Dedifferentiated amniotic fluid mesenchymal stem cell (primary cell): ENCODE measurements around the gene FOXE1.

Experiments used
- DNase-seq: peaks from one replicate; pipeline ENCODE4 v3.0.0-alpha.2; 2016; ENCODE audit errors: extremely low spot score

FOXE1 gene

DNA sequence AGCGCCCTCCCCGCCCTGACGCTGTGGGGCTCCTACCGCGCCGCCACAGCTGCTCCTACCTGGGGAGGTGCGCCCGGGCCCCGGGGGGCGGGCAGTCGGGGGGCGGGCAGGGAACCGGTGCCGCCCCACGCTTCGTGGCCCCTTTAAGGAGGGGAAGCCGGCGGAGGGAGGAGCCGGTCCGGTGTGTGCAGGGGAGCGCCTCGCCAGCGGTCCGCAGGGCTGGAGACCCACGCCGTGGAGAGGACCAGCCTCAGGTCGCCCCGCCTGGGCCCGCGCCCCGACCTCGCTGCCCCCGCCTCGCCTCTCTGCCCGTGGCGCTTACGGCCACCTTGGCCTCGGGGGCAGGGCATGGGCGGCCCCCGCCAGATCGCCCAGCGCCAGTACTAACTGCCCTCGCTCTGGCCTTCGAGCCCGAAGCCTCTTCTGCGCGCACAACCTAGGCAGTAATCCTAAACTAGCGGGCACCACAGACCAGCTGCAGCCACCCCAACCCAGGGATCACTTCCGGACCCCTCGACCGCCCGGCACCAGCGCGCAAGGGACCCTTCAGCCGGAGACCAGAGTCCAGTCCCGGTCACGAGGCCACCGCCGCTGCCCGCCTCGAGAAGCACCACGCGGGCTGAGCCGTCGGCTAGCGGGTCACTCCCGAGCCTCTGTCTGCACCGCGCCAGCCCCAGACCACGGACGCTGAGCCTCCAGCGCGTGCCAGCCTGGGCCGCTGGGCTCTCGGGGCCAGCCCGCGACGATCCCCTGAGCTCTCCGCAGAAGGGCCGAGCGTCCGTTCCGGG lies at the start of gene FOXE1:
Gene FOXE1 (plus strand): TSS at position 171 of the 788 bp plus-strand sequence. CDS start 689 bp downstream, outside the sequence.
- no peak for DNase-seq

DNA sequence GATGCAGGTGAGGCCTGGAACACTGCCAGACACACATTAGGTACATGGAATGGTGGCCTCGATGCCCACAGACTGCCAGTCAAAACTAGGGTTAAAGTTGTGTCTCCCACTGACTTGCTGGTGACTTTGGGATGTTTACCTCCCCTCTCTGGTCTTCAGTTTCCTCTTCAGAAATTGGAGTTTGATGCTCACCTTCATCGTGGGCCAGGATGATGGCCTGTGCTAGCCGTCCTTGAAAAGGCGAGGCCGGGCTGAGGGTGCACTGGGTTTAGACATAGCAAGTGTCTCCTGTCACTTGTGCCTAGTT lies 49.0 kb upstream of the FOXE1 start:
- DNase-seq = no peak

DNA sequence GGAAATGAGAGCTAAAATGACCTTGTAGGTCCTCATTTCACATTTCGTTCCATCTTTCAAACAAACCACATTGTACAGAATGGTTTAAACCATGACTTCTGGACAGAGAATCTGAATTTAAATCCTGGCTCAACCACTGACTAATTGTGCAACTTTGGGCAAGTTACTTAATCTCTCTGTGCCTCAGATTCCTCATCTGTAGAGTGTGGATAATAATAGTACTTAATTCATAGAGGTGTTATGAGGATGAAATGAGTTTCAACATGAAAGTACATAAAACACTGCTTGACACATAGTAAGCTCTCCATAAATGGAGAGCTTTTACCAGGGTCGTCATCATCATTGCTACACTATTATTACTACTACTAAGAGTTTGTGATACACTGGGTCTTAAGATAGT lies 46.3 kb upstream of the FOXE1 start:
- DNase-seq = no peak

DNA sequence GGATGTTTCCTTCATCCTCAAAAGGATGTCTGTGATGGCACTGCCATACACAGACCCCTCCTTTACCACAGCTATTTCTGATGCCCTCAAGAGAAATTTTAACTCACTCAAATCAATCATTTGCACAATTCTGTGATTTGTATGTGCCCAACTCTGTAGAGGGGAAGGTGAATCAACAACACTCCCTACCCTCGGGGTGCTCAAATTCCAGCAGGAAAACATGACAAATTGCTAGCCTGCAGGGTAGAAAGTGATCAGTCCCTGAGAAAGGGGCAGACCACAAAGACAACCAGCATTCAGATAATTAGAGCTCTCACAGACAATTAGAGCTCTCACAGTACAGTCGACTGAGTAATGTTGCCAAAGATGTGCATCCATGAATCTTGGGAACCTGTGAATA lies 45.3 kb upstream of the FOXE1 start:
- DNase-seq = no peak

DNA sequence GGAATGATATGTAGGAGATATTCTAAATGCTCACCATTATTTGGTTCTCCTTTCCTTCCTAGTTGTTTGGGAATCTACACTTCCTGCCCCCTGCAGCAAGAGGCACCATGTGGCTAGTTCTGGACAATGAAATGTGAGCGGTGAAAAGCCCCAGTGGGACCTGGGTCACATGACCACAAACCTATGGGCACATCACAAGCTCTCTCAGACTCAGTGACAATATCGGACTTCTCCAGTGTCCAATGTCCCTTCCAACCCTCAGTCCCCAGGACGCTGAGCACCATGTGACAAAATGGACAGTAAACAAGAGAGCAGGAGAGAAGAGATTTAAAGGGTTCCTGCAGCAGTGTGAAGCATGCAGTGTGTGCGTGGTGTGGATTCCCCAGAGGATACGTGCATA lies 44.6 kb upstream of the FOXE1 start:
- no peak for DNase-seq

DNA sequence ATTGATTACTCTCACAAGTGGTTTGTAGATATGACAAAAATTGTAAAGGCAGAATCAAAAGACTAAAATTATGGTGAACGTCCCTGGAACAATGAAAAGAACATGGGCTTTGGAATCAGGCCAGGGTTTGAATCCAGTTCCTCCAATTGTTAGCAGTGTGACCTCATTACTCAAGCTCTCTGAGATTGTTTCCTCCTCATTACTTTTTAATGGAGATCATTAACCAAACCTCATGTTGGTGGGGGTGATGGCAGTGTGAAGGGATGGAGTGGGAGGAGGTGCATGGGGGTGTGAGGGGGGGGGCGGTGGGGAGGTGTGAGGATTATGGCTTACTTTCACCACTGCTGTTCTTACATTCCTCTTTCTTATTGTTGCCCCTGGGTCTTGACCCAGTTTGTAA lies 44.1 kb upstream of the FOXE1 start:
- DNase-seq = no peak

DNA sequence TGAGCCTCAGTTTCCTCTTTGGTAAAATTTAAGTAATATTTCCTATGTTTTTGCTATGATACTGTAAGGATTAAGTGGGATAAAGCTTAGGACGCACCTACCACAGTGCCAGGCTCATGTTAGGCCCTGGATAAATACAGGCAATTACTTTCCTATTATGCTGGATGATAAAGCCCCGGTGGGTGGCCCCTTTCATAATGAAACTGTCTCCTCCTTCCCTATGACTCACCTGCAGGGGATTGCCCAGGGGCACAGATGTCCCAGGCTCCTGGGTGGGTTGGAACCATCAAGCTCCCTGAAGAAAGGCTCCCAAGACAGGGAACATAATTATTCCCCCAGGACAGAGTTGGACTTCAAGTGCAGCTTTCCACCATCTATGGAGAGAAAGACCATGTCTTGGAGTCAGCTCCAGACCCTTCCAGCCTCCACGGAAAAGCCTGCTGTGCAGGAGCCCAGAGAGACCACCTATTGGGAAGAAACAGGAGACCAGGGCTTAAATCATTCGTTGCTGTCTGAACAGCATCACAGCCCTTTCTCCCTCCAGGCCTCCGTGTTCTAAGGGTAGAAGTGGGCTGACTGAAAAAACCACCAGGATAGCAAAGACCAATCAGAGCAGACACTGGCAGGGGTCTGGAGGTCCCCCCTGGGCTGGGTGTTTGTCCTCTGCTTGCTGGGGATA lies 43.2 kb upstream of the FOXE1 start:
- no peak for DNase-seq

DNA sequence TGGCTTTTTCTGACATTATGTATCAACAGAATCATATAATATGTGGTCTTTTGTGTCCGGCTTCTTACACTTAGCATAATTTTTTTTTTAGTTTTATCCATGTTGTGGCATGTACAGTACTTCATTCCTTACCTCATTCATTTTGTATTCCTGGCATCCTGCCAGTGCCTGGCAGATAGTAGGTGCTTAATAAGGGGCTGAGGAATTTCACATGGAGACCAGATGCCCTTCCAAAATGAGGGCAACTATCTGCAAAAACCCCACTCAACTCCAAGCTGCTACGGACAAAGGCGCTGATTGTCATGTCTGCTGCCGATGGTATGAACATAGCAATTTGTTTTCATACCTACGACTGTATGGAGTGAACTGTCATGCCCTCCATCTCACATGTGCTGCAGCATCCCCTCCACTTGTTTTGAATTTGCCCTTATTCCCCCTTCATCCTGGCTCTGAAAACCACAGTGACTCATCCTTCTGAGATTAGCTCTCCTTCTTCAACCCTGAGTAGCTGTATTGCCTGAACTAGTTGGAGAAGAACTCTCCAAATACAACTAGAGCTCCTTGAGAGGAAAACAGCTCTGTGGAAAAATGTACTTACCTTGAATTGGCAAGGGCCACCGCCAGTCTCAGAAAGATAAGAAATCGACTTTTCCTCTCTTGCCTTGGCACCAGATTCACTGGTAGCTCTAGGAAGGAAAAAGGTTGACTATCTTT lies 41.3 kb upstream of the FOXE1 start:
- no peak for DNase-seq

DNA sequence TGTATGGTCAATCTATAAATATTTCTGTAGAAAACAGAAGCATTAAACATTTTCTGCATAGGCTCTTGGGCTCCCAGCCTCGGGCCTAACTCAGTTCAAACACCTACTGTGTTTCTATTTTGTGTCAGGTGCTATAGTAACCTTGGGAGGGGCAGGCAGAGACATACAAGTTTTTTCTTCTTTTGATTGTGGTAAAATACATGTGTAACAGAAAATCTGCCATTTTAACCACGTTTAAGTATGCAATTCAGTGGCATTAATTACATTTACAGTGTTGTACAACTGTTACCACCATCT lies 40.8 kb upstream of the FOXE1 start:
- DNase-seq = no peak

DNA sequence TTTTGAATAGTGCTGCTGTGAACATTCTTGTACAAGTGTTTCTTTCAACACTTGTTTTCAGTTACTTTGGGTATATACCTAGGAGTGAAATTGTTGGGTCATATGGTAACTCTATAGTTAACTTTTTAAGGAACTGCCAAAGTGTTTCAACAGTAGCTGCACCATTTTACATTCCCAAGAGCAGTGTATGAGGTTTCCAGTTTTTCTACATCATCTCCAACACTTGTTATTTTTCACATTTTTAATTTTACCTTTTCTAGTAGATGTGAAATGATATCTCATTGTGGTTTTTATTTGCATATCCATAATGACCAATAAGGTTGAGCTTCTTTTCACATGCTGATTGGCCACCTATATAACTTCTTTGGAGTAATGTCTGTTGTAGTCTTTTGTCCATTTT lies 40.0 kb upstream of the FOXE1 start:
- no peak for DNase-seq

DNA sequence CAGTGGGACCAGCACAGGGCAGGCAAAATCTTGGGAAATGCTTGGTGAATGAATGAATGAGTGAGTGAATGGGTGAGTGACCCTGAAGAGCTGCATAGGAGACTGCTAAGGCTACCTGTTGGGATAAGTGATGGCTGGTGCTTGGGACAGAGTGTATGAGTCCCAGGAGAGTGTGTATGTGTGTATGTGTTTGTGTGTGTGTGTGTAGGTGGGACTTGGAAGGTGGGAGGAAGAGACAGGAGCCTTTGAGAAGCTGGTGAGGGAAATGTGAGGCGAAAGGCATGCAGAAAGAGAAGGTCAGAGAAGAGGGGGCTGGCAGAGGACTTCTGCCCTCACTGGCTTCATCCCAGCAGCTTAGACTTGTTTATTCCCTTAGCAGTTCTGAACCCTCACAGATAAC lies 33.3 kb upstream of the FOXE1 start:
- no peak for DNase-seq

DNA sequence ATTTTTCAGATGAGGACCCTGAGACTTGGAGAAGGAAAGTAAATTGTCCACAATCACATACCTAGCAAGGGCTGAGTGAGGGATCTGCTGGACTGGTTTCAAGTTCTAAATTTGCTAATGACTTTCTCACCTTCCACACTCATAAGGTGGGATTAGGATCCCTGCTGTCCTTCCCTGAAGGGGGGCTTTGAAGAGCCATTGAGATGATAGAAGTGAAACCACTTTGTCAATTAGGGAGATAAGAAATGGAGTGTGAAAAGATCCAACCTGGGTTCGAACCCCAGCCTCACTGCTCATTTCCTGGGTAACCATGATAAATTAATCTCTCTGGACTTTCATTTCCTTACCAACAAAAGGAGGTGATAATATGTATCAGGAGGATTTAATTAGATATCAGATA lies 32.7 kb upstream of the FOXE1 start:
- DNase-seq = no peak

DNA sequence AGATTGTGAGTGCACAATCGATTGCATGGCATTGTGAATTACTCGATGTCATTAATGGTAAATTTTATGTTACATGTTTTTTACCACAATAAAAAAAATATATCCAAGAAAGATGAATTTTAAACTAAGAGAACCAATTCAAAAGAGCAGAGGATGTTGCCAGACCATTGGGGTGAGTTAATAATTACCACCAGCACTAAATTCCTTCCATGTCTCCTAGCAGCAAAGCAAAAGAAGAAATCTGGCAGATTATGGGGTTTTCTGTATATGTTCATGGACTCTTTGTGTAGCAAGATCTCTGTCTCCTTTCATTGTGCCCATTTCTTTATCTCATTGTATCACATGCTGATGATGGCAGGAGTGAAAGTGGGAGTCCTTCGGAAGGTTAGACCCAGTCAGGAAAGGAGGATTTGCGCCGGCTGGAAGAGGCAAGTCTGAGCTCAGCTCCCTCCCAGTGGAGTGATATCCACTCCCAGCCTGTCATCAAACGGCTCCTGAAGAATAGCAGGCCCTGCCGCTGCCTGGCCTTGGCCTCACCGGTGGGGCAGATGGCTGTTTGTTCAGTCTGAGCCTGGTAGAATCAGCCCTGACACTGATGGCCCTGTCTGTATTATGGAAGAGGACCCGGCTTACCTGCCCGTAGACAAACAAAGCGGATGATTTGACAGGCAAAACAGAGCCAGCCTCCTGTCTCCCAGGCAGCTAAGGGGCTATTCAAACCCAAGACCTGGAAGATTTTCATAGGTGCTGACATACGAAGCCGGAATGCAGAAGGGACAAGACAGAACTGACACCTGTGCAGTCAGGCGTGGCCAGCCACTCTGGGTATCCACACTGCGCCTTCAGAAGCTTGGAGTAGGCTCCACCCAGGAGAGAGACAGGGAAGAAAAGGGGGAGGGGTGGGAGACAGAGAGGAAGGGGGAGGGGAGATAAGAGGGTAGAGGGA lies 21.9 kb upstream of the FOXE1 start:
- no peak for DNase-seq

DNA sequence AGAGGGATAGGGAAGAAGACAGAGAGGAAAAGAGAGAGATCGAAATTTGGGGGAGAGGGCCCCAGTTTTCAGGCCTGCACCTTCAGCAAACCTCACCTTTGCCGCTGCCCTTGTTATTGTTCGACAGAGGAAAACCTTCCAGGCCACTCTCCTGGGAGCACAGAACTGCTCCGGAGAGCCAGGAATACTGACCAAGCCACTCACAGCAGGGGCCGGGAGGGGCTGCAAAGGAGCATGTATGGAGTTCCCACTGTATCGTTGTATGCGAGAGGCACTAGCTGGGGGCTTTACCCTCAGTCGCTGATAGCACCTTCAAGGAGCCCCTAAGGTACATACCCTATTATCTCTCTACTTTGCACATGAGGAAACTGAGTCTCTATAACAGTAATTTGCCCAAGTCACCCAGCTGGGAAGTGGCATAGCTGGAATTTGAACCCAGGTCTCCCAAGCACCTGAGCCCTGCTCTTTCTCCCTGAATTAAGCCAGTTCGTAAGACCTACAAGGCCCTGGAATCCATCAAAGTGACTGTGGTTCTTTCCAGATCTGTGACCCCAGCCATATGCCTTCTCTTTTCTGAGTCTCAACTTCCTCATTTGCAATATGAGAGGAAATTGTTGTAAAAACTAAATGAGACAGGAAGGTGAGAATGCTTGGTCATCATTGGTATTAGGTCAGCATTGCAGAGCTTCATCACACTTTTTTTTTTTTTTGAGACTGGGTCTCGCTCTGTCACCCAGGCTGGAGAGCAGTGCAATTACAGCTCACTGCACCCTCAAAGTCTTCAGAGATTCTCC lies 21.0 kb upstream of the FOXE1 start:
- no peak for DNase-seq

DNA sequence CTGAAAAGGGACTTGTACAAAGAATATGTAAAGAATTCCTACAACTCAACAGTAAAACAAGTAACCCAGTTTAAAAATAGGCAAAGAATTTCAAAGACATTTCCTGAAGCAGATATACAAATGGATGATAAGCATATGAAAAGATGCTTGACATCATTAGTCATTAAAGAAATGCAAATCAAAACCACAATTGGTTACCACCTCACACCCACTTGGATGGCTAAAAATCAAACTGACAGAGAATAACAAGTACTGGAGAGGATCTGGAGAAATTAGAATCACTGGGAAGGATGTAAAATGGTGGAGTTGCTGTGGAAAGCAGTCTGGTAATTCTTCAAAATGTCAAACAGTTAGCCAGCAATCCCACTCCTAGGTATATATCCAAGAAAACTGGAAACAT lies 12.5 kb upstream of the FOXE1 start:
- DNase-seq = no peak

DNA sequence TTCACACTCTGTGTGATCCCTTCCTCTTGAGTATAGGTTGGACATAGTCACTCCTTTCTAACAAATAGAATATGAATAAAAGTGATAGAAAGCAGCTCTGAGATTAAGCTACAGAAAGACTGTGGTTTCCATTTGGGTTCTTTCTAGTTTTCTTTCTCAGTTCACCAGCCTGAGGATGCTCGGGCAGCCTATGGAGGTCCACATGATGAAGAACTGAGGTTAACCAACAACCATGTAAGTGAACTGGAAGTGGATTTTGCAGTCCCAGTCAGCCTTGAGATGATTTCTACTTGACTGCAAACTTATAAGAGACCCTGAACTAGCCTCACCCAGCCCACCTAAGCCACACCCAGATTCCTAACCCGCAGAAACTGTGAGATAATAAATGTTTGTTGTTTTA lies 10.1 kb upstream of the FOXE1 start:
- DNase-seq = no peak

DNA sequence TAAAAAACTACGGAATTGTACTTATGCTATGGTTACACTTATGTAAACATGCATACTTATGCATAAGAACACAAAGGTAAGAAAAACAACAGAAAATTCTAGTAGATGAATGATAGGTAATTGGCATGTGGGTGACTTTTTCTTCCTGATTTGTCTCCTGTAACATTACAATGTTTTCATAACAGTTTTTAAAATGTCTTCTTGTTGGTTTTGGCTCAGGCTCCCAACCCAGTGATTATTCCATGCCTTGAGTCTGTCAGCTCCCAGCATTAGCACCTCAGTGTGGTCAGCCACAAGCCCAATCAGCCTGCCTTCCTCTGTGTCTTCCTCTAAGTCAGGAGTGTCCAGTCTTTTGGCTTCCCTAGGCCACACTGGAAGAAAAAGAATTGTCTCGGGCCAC lies 7.9 kb upstream of the FOXE1 start:
- DNase-seq = no peak

DNA sequence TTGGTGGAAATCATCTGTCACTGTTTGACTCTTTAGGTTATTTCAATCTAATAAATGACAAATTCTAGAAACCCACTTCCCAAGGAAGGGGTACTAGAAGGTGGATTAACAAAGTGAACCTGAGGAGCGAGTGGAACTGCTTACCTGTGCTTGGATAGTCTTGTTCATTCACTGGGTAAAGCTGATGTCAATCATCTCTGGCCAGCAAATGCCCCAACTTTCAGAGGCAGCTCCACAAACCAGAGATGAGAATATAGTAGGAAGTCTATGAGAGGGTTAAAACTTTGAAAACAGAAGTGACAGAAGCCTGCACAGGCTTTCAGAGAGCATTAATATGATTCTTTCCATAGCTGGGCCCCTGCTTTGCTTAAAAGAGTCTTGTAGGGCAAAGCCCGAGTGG lies 7.3 kb upstream of the FOXE1 start:
- no peak for DNase-seq

DNA sequence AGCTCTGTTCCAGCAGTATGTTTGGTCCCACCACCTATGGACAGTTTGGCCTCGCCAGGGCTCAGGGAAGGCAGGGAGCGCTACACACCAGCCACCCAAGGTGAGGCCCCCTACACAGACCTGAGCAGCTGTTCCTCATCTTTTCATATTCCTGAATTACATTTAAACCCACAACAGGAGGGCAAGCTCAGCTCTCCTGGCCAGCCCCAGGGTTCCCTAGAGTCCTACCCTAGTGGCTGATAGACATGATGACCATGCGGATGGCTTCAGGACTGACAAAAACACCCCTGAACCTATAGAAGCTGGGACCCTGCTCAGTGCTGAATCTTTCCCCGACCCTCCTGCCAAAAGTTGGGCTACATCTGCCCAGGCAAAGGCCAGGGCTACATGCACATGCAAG lies 6.7 kb upstream of the FOXE1 start:
- no peak for DNase-seq

DNA sequence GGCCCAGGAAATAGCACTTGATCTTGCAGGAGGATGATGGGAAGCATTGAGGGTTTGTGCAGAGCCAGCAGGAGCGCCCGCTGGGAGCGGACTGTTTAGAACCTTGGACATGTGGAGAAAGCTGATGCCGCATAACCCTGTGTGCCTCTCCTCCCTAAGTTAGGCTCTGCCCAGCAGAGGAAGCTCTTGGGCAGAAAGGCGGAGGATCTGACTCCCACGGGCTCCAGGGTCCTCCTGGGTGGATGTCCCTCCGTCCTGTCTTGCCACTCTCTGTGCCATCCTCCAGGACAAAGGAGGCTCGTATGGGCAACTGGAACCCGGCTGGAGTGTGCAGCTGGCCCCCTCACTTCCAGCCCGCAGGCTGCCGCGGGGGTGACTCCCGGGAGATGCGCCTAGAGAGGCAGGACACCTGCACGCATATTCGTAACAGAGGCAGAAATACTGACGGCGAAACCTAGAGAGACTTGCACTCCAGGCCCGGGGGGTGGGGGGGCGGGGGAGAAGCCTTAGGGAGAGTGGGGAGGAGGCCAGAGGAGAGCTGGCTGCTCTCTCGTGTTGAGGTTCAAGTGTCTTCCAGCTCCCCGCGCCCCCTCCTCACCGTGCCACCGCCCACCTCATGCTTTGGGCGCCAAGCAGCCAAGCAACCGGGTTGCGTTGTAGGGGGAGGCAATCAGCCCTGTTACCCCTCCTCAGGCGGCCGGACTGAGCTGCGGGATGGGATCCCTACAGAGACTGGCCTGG lies 5.4 kb upstream of the FOXE1 start:
- no peak for DNase-seq

DNA sequence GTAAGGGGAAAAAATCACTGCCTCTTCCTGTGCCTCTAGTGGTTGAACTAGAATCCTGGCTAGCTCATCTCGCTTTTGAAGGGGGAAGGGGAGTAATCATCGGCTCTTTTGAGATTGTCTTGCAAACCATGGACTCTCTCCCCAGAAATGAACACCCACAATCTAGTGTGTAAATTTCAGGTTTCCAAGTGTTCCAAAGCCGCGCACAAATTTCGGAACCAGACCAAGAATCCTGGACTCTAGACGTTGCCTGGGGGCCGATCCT lies 4.9 kb upstream of the FOXE1 start:
- no peak for DNase-seq
